ENCODE results near the gene OR5B21.

The OR5B21 gene

GRCh38 chr11:58508005-58508404, at the start of gene OR5B21:
TSS of gene OR5B21 (minus strand) at chr11:58508105. CDS start at chr11:58508105, 0 bp downstream.
- DNase-seq: no peak

- DNase-seq: no peak
Measured at GRCh38 chr11:58549644-58550043, 41.7 kb upstream of the OR5B21 start.

- DNase-seq: no peak
Measured at GRCh38 chr11:58546841-58547240, 38.9 kb upstream of the OR5B21 start.

- no peak for DNase-seq
Measured at GRCh38 chr11:58531865-58532341, 24.0 kb upstream of the OR5B21 start.

- no peak for DNase-seq
Measured at GRCh38 chr11:58530236-58530635, 22.3 kb upstream of the OR5B21 start.

- DNase-seq: no peak
Measured at GRCh38 chr11:58527429-58527828, 19.5 kb upstream of the OR5B21 start.

GRCh38 chr11:58526721-58527120, 18.8 kb upstream of the OR5B21 start:
- DNase-seq: no peak

GRCh38 chr11:58525037-58525614, 17.2 kb upstream of the OR5B21 start:
- peak; percentile 46 to 59 for DNase-seq

GRCh38 chr11:58524232-58525036, 16.5 kb upstream of the OR5B21 start:
- peak; percentile 67 to 72 for DNase-seq

GRCh38 chr11:58513747-58514367, 6.0 kb upstream of the OR5B21 start:
- DNase-seq: peak; percentile 13 to 33

GRCh38 chr11:58511636-58512035, 3.7 kb upstream of the OR5B21 start:
- no peak for DNase-seq

- DNase-seq: no peak
Measured at GRCh38 chr11:58509748-58510147, 1.8 kb upstream of the OR5B21 start.

GRCh38 chr11:58508814-58509213, 909 bp upstream of the OR5B21 start:
- no peak for DNase-seq

GRCh38 chr11:58507355-58507754, 550 bp downstream of the OR5B21 start:
- no peak for DNase-seq

GRCh38 chr11:58506935-58507334, 970 bp downstream of the OR5B21 start:
- no peak for DNase-seq

- no peak for DNase-seq
Measured at GRCh38 chr11:58505849-58506248, 2.1 kb downstream of the OR5B21 start.

- DNase-seq: no peak
Measured at GRCh38 chr11:58504232-58504631, 3.7 kb downstream of the OR5B21 start.

- DNase-seq: no peak
Measured at GRCh38 chr11:58503361-58503856, 4.5 kb downstream of the OR5B21 start.

GRCh38 chr11:58502004-58502403, 5.9 kb downstream of the OR5B21 start:
- no peak for DNase-seq

- no peak for DNase-seq
Measured at GRCh38 chr11:58498464-58498863, 9.4 kb downstream of the OR5B21 start.

GRCh38 chr11:58497951-58498350, 10.0 kb downstream of the OR5B21 start:
- no peak for DNase-seq

- no peak for DNase-seq
Measured at GRCh38 chr11:58495906-58496305, 12.0 kb downstream of the OR5B21 start.

- no peak for DNase-seq
Measured at GRCh38 chr11:58494101-58494500, 13.8 kb downstream of the OR5B21 start.

GRCh38 chr11:58493676-58494075, 14.2 kb downstream of the OR5B21 start:
- DNase-seq: no peak
